Measurements from ENCODE around the gene FSTL5.

The FSTL5 gene

GRCh38 chr4:162102713-162103112, 61.1 kb downstream of the FSTL5 start:
- DNase-seq (ENCODE audit: low spot score) = no peak

GRCh38 chr4:162101337-162101736, 62.5 kb downstream of the FSTL5 start:
- DNase-seq (ENCODE audit: low spot score) = no peak

- no peak for DNase-seq (ENCODE audit: low spot score)
Observed at GRCh38 chr4:162075726-162076125, 88.1 kb downstream of the FSTL5 start.

GRCh38 chr4:162061214-162061613, 102.6 kb downstream of the FSTL5 start:
- peak; percentile 13 for DNase-seq (ENCODE audit: low spot score)

- no peak for DNase-seq (ENCODE audit: low spot score)
Observed at GRCh38 chr4:162059656-162060055, 104.1 kb downstream of the FSTL5 start.

GRCh38 chr4:162056990-162057389, 106.8 kb downstream of the FSTL5 start:
- DNase-seq (ENCODE audit: low spot score) = peak; percentile 16

- no peak for DNase-seq (ENCODE audit: low spot score)
Observed at GRCh38 chr4:162046135-162046534, 117.7 kb downstream of the FSTL5 start.

GRCh38 chr4:162038112-162038511, 125.7 kb downstream of the FSTL5 start:
- DNase-seq (ENCODE audit: low spot score) = no peak

- no peak for DNase-seq (ENCODE audit: low spot score)
Observed at GRCh38 chr4:162017863-162018262, 145.9 kb downstream of the FSTL5 start.

- no peak for DNase-seq (ENCODE audit: low spot score)
Observed at GRCh38 chr4:162016991-162017390, 146.8 kb downstream of the FSTL5 start.

GRCh38 chr4:162016219-162016618, 147.6 kb downstream of the FSTL5 start:
- DNase-seq (ENCODE audit: low spot score) = no peak

GRCh38 chr4:162015090-162015489, 148.7 kb downstream of the FSTL5 start:
- DNase-seq (ENCODE audit: low spot score) = no peak

GRCh38 chr4:162011089-162011488, 152.7 kb downstream of the FSTL5 start:
- no peak for DNase-seq (ENCODE audit: low spot score)

- DNase-seq (ENCODE audit: low spot score) = no peak
Observed at GRCh38 chr4:162010362-162010761, 153.4 kb downstream of the FSTL5 start.

- no peak for DNase-seq (ENCODE audit: low spot score)
Observed at GRCh38 chr4:161992317-161992716, 171.5 kb downstream of the FSTL5 start.

- DNase-seq (ENCODE audit: low spot score) = no peak
Observed at GRCh38 chr4:161991811-161992210, 172.0 kb downstream of the FSTL5 start.

- DNase-seq (ENCODE audit: low spot score) = no peak
Observed at GRCh38 chr4:161990721-161991120, 173.1 kb downstream of the FSTL5 start.

- no peak for DNase-seq (ENCODE audit: low spot score)
Observed at GRCh38 chr4:161988946-161989345, 174.9 kb downstream of the FSTL5 start.

- no peak for DNase-seq (ENCODE audit: low spot score)
Observed at GRCh38 chr4:161987611-161988010, 176.2 kb downstream of the FSTL5 start.

- no peak for DNase-seq (ENCODE audit: low spot score)
Observed at GRCh38 chr4:161952382-161952781, 211.4 kb downstream of the FSTL5 start.

GRCh38 chr4:161949946-161950725, 213.7 kb downstream of the FSTL5 start:
- DNase-seq (ENCODE audit: low spot score) = no peak

GRCh38 chr4:161948026-161948770, 215.6 kb downstream of the FSTL5 start:
- no peak for DNase-seq (ENCODE audit: low spot score)

- DNase-seq (ENCODE audit: low spot score) = no peak
Observed at GRCh38 chr4:161937596-161937995, 226.2 kb downstream of the FSTL5 start.
